Caco-2 (cell line): ENCODE measurements around the gene ARHGAP15. TPM values are rescaled to one million over a fixed set of nuclear protein-coding genes. Genes with fewer than 3 reads are reported as not detected.

Experiments used
- BruUV-seq: library from RNA; stranded (reverse); fragments of 400-500 nt; replicated peaks from 2 replicates; lab custom pipeline; 2021; lab: Mats Ljungman, UMichigan
- CTCF ChIA-PET: fragments of 300-600 bp; sonication (Branson Sonifier 250); formaldehyde crosslinking; loops from one replicate; lab custom pipeline; 2022; ENCODE audit warnings: antibody characterized with exemption; lab: Charles Lee
- POLR2A ChIA-PET: fragments of 300-600 bp; sonication (Branson Sonifier 250); formaldehyde crosslinking; loops from one replicate; lab custom pipeline; 2022; ENCODE audit warnings: antibody characterized with exemption; lab: Charles Lee
- DNase-seq, 2 experiments: peaks; one replicate each; pipeline versions ENCODE4 v3.0.0 to v3.0.0-alpha.2; 2020 to 2022
- H3K27me3 ChIP-seq: replicated peaks from 2 replicates; pipeline ENCODE4 v1.6.0; 2011; ENCODE audit warnings: low read length; ENCODE audit not compliant: control insufficient read depth, insufficient read depth
- H3K36me3 ChIP-seq: 2 replicates; pipeline ENCODE4 v1.5.1; 2011; ENCODE audit warnings: low read length; ENCODE audit not compliant: control insufficient read depth, insufficient read depth
- H3K4me1 ChIP-seq: fragments of 250-450 bp; sonication (Bioruptor Pico); 2 replicates; pipeline ENCODE4 v1.5.1; 2020; ENCODE audit warnings: mild to moderate bottlenecking
- H3K4me3 ChIP-seq: 2 replicates; pipeline ENCODE4 v1.5.1; 2011; ENCODE audit warnings: low read depth, mild to moderate bottlenecking, control low read depth, low read length
- H3K9me3 ChIP-seq: fragments of 250-450 bp; sonication (Bioruptor Pico); 2 replicates; pipeline ENCODE4 v1.5.1; 2020; ENCODE audit warnings: mild to moderate bottlenecking, moderate library complexity
- H3K27ac Mint-ChIP-seq: one replicate; pipeline ENCODE4 v1.8.0; 2022; ENCODE audit warnings: mixed read lengths; ENCODE audit not compliant: unreplicated experiment
- H3K27me3 Mint-ChIP-seq: one replicate; pipeline ENCODE4 v1.8.0; 2022; ENCODE audit warnings: mixed read lengths; ENCODE audit not compliant: insufficient read depth, unreplicated experiment
- H3K36me3 Mint-ChIP-seq: one replicate; pipeline ENCODE4 v1.8.0; 2022; ENCODE audit warnings: mild to moderate bottlenecking, mixed read lengths; ENCODE audit not compliant: insufficient read depth, unreplicated experiment
- H3K4me1 Mint-ChIP-seq: one replicate; pipeline ENCODE4 v1.8.0; 2022; ENCODE audit warnings: low read depth, mixed read lengths; ENCODE audit not compliant: unreplicated experiment
- H3K4me3 Mint-ChIP-seq: one replicate; pipeline ENCODE4 v1.8.0; 2022; ENCODE audit warnings: mild to moderate bottlenecking, moderate library complexity, mixed read lengths; ENCODE audit not compliant: unreplicated experiment
- H3K9me3 Mint-ChIP-seq: one replicate; pipeline ENCODE4 v1.8.0; 2022; ENCODE audit warnings: mixed read lengths; ENCODE audit not compliant: unreplicated experiment
- CTCF ChIP-seq, 2 experiments: fragments of 200-600 bp in 1 of 2; IDR thresholded peaks; 1 replicate in 1 of 2; 2 replicates in 1 of 2; pipeline versions ENCODE4 v1.5.1 to v1.8.0; 2011 to 2022; ENCODE audit warnings: antibody characterized with exemption in 1 of 2, control low read depth in 1 of 2, inconsistent platforms in 1 of 2, low read depth in 1 of 2, low read length in 1 of 2, mild to moderate bottlenecking in 1 of 2, moderate library complexity in 1 of 2; ENCODE audit not compliant: insufficient read depth in 1 of 2, severe bottlenecking in 1 of 2, unreplicated experiment in 1 of 2
- intact Hi-C: fragments of 100-400 bp; cut with micrococcal nuclease; formaldehyde crosslinking; loops from one replicate; pipeline ENCODE4 v1.10.0; 2022; ENCODE audit not compliant: unreplicated experiment
- total RNA-seq: library from RNA; stranded (reverse); gene quantifications from 2 replicates; pipeline ENCODE4 v1.2.3, GENCODE V29; 2022

The ARHGAP15 gene
- total RNA-seq, 1 experiment from 2014 or later = not detected

GRCh38 chr2:143183804-143184463 is 54.7 kb downstream of the ARHGAP15 start:
- intact Hi-C loops = no loop called here
- Mint-ChIP-seq H3K27me3 (peaks cover 5% of the 10 kb centered on the region), H3K36me3 (no peaks in the 10 kb centered on the region), H3K4me1 (no peaks in the 10 kb centered on the region), H3K27ac (no peak overlapping the region), H3K9me3 (no peaks in the 10 kb centered on the region), H3K4me3 (no peak overlapping the region)
- CTCF ChIA-PET = interaction anchor here (0.6 kb wide), 2 partner anchors 15 to 16 kb away, joined by 3 read pairs; no protein-coding TSS in a partner anchor
- no peak for DNase-seq
- no TSS peak for BruUV-seq
- TF ChIP-seq CTCF (IDR thresholded peaks at IDR 0.05; ENCODE audit: insufficient read depth in 1 of 2, low read depth in 1 of 2, low read length in 1 of 2, severe bottlenecking in 1 of 2, unreplicated experiment in 1 of 2) = no peak
- Histone ChIP-seq H3K27me3 (no peaks in the 10 kb centered on the region), H3K4me3 (no peak overlapping the region), H3K36me3 (no peaks in the 10 kb centered on the region), H3K9me3 (no peaks in the 10 kb centered on the region; the same call in 1 of the 2 replicates), H3K4me1 (no peaks in the 10 kb centered on the region)
- POLR2A ChIA-PET = no interaction called here

DNA sequence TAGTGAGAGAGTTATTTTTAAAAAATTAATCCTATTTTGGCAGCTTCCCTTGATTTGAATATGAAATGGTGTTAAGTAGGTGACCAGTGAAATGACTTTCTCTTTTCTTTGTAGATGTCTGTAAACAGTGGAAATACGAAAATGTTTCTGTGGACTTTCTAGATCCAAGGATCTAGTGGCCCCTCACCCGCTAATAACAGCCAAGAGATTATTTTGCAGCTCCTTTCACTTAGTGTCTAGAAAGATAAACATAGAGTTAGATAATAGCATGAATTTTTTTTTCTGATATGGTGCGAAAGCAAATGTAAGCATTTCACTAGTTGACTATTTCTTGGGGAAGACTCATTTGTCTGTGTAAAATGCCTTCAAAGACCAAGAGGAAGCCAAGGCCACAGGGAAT is 57.7 kb downstream of the ARHGAP15 start:
- ChIA-PET POLR2A (no interaction called here), CTCF (no interaction called here)
- H3K4me3 Mint-ChIP-seq = no peak overlapping the region
- H3K9me3 ChIP-seq = no peaks in the 10 kb centered on the region; the same call in 1 of the 2 replicates
- H3K4me3 ChIP-seq = no peak overlapping the region
- H3K9me3 Mint-ChIP-seq = no peaks in the 10 kb centered on the region
- TF ChIP-seq CTCF (IDR thresholded peaks at IDR 0.05; ENCODE audit: insufficient read depth in 1 of 2, low read depth in 1 of 2, low read length in 1 of 2, severe bottlenecking in 1 of 2, unreplicated experiment in 1 of 2) = no peak
- no TSS peak for BruUV-seq
- no peaks in the 10 kb centered on the region for H3K4me1 ChIP-seq
- no peak for DNase-seq
- H3K36me3 ChIP-seq = no peaks in the 10 kb centered on the region
- intact Hi-C loops = no loop called here
- H3K4me1 Mint-ChIP-seq = no peaks in the 10 kb centered on the region
- peaks cover 8% of the 10 kb centered on the region for H3K27me3 Mint-ChIP-seq
- H3K36me3 Mint-ChIP-seq = no peaks in the 10 kb centered on the region
- H3K27ac Mint-ChIP-seq = no peak overlapping the region
- H3K27me3 ChIP-seq = no peaks in the 10 kb centered on the region

GRCh38 chr2:143190431-143190830 is 61.2 kb downstream of the ARHGAP15 start:
- ChIA-PET CTCF (no interaction called here), POLR2A (no interaction called here)
- Histone ChIP-seq H3K9me3 (no peaks in the 10 kb centered on the region; the same call in 1 of the 2 replicates), H3K4me1 (no peaks in the 10 kb centered on the region), H3K36me3 (no peaks in the 10 kb centered on the region), H3K4me3 (no peak overlapping the region), H3K27me3 (no peaks in the 10 kb centered on the region)
- no peak for TF ChIP-seq CTCF (IDR thresholded peaks at IDR 0.05; ENCODE audit: insufficient read depth in 1 of 2, low read depth in 1 of 2, low read length in 1 of 2, severe bottlenecking in 1 of 2, unreplicated experiment in 1 of 2)
- Mint-ChIP-seq H3K27ac (no peak overlapping the region), H3K36me3 (no peaks in the 10 kb centered on the region), H3K4me1 (no peaks in the 10 kb centered on the region), H3K9me3 (no peaks in the 10 kb centered on the region), H3K27me3 (peaks cover 11% of the 10 kb centered on the region), H3K4me3 (no peak overlapping the region)
- no TSS peak for BruUV-seq
- no peak for DNase-seq
- intact Hi-C loops = no loop called here
